K562 (cell line): ENCODE data around the gene KCNJ4. TPM values are rescaled to one million over a fixed set of nuclear protein-coding genes. Genes with fewer than 3 reads are reported as not detected.

Experiments
- ATAC-seq: fragments of 200-7000 bp; cut with Tn5 transposase; 3 replicates; pipeline ENCODE4 v1.9.1; 2020; ENCODE audit warnings: moderate library complexity
- BruUV-seq: library from RNA; stranded (reverse); fragments of 400-500 nt; replicated peaks from 2 replicates; lab custom pipeline; 2021; lab: Mats Ljungman, UMichigan
- CTCF ChIA-PET: fragments of 300-600 bp; formaldehyde crosslinking; extraction: SDS; loops from one replicate; lab custom pipeline; 2021; ENCODE audit warnings: low intra/inter-chr PET ratio; lab: Yijun Ruan, JAX
- POLR2A ChIA-PET: fragments of 300-600, 350-650 bp; sonication (Branson Sonifier 250); formaldehyde crosslinking; extraction: SDS; loops from one replicate; lab custom pipeline; 2021; ENCODE audit warnings: antibody characterized with exemption, inconsistent platforms; lab: Yijun Ruan, JAX
- DNase-seq, 4 experiments: peaks; one replicate each; pipeline versions ENCODE4 v3.0.0 to v3.0.0-alpha.2; 2011 to 2018; ENCODE audit warnings: low spot score in 3 of 4, mixed read lengths in 3 of 4; ENCODE audit errors: extremely low read depth in 1 of 4
- FAIRE-seq: peaks from 2 replicates; lab custom pipeline; 2011; peaks lifted over from hg19 to GRCh38; lab: Jason Lieb, UNC
- H2AFZ ChIP-seq: 2 replicates; pipeline ENCODE4 v1.6.0; 2011; ENCODE audit warnings: low read depth, low read length, control low read depth, inconsistent platforms
- H3K27ac ChIP-seq: fragments of 200-600 bp; 3 replicates; pipeline ENCODE4 v1.8.0; 2011; ENCODE audit warnings: low read depth, mild to moderate bottlenecking, control low read depth, inconsistent platforms, low read length, moderate library complexity, mixed read lengths; ENCODE audit errors: extremely low read depth
- H3K27me3 ChIP-seq, 2 experiments: fragments of 300-600 bp in 1 of 2; 2 replicates in 1 of 2; 3 replicates in 1 of 2; pipeline versions ENCODE4 v1.6.0 to v1.8.0; 2011; ENCODE audit warnings: inconsistent platforms in 2 of 2, low read length in 2 of 2, mild to moderate bottlenecking in 1 of 2, mixed read lengths in 1 of 2, moderate library complexity in 1 of 2; ENCODE audit not compliant: control insufficient read depth in 2 of 2, insufficient read depth in 2 of 2
- H3K36me3 ChIP-seq: fragments of 300-600 bp; 3 replicates; pipeline ENCODE4 v1.8.0; 2011; ENCODE audit warnings: mild to moderate bottlenecking, low read length, inconsistent platforms; ENCODE audit not compliant: control insufficient read depth, insufficient read depth
- H3K4me1 ChIP-seq, 2 experiments: fragments of 200-600 bp in 1 of 2; replicated peaks in 1 of 2; 2 replicates in 1 of 2; 3 replicates in 1 of 2; pipeline versions ENCODE4 v1.5.1 to v1.8.0; 2011; ENCODE audit warnings: inconsistent platforms in 2 of 2, low read length in 2 of 2, mild to moderate bottlenecking in 1 of 2, mixed read lengths in 1 of 2, moderate library complexity in 1 of 2; ENCODE audit not compliant: control insufficient read depth in 2 of 2, insufficient read depth in 2 of 2
- H3K4me2 ChIP-seq: 2 replicates; pipeline ENCODE4 v1.6.1; 2011; ENCODE audit warnings: low read length, control low read depth, inconsistent platforms, mixed read lengths; ENCODE audit not compliant: insufficient read depth
- H3K4me3 ChIP-seq: fragments of 200-600 bp; sonication (generic), shearing (Covaris generic); 2 replicates; pipeline ENCODE4 v1.5.1; 2016; ENCODE audit warnings: control low read depth, inconsistent platforms
- H3K79me2 ChIP-seq: fragments of 200-600 bp; 3 replicates; pipeline ENCODE4 v1.8.0; 2011; ENCODE audit warnings: low read length, inconsistent platforms; ENCODE audit not compliant: control insufficient read depth, insufficient read depth
- H3K9ac ChIP-seq, 2 experiments: 2 replicates each; pipeline versions ENCODE4 v1.6.0 to v1.6.1; 2011; ENCODE audit warnings: low read depth in 2 of 2, low read length in 2 of 2, control low read depth in 1 of 2, inconsistent platforms in 1 of 2, mild to moderate bottlenecking in 1 of 2, mixed read lengths in 1 of 2; ENCODE audit not compliant: insufficient read depth in 1 of 2
- H3K9me1 ChIP-seq: one replicate; pipeline ENCODE4 v1.6.0; 2011; ENCODE audit warnings: inconsistent platforms, mild to moderate bottlenecking, low read length, moderate library complexity; ENCODE audit not compliant: control insufficient read depth, insufficient read depth
- H3K9me3 ChIP-seq: replicated peaks from 2 replicates; pipeline ENCODE4 v1.5.1; 2011; ENCODE audit warnings: low read depth, low read length, inconsistent platforms; ENCODE audit not compliant: control insufficient read depth, insufficient read depth
- H4K20me1 ChIP-seq: replicated peaks from 2 replicates; pipeline ENCODE4 v1.6.1; 2011; ENCODE audit warnings: low read length, inconsistent platforms, mixed read lengths; ENCODE audit not compliant: control insufficient read depth, insufficient read depth
- E2F8 ChIP-seq: fragments of 450-650 bp; IDR thresholded peaks from 2 replicates; pipeline ENCODE4 v1.7.1; 2018; ENCODE audit warnings: mild to moderate bottlenecking, low read depth; ENCODE audit not compliant: partially characterized antibody
- GABPB1 ChIP-seq: sonication (generic); formaldehyde crosslinking; IDR thresholded peaks from 2 replicates; pipeline ENCODE4 v1.8.0; 2022; ENCODE audit warnings: mild to moderate bottlenecking, missing genetic modification reagents
- POLR2G ChIP-seq: fragments of 200-400 bp; formaldehyde crosslinking; IDR thresholded peaks from 2 replicates; pipeline ENCODE4 v1.6.1; 2017; ENCODE audit warnings: low read depth, mild to moderate bottlenecking, antibody characterized with exemption, low read length, moderate library complexity
- SUPT5H ChIP-seq: fragments of 450-650 bp; IDR thresholded peaks from 2 replicates; pipeline ENCODE4 v1.6.1; 2016
- TBL1XR1 ChIP-seq, 2 experiments: IDR thresholded peaks; 2 replicates each; pipeline ENCODE4 v1.6.1; 2012; ENCODE audit warnings: improper control_type of control experiment in 2 of 2, low read length in 2 of 2, mild to moderate bottlenecking in 1 of 2
- WGBS: fragments of 100-300 bp; shearing (Covaris generic); methylation state at CpG from one replicate; pipeline ENCODE4 v1.1.6; 2016; ENCODE audit warnings: low coverage, mixed read lengths; ENCODE audit not compliant: insufficient coverage; ENCODE audit errors: missing lambda C conversion rate; 5-methylcytosine and 5-hydroxymethylcytosine counted together
- in situ Hi-C: fragments of 300-500 bp; cut with MboI; formaldehyde crosslinking; loops from 4 replicates; pipeline ENCODE4 v1.15.0; 2018; ENCODE audit warnings: inconsistent platforms, mixed read lengths
- intact Hi-C: fragments of 100-400 bp; cut with micrococcal nuclease; formaldehyde crosslinking; loops from 2 replicates; pipeline ENCODE4 v1.14.2; 2022
- polyA plus RNA-seq, 8 experiments: library from polyadenylated mRNA; depleted of rRNA in 4 of 8; stranded (reverse) in 5 of 8; unstranded in 3 of 8; fragments of >200 nt; fragmentation: Nextera tagmentation in 2 of 8; fragmentation: Illumina TruSeq in 1 of 8; extraction: Ambion mirVana in 2 of 8; extraction: Trizol in 1 of 8; gene quantifications; 2 replicates each; pipeline versions ENCODE4 v1.2.1 to v1.2.3, GENCODE V29; 2011 to 2014; ENCODE audit warnings: inconsistent platforms in 1 of 8, missing spikeins in 1 of 8
- total RNA-seq, 7 experiments: library from RNA; depleted of rRNA in 6 of 7; stranded (reverse); fragments of >200 nt in 6 of 7; fragmentation: Illumina TruSeq in 2 of 7; extraction: Trizol in 2 of 7; gene quantifications; 2 replicates each; pipeline versions ENCODE4 v1.2.1 to v1.2.3, GENCODE V29; 2011 to 2021; ENCODE audit warnings: low replicate concordance in 1 of 7

The KCNJ4 gene
- total and polyA plus RNA-seq, 9 of the 15 experiments (the other 6 are each of a cell fraction or from before 2014, with no cell fraction given) = 0.07 to 0.55 (median 0.09) TPM; not detected in 4

- no TSS peak for BruUV-seq
- in situ Hi-C loops (no loop called here), intact Hi-C loops (no loop called here)
- Histone ChIP-seq H3K4me2 (no peak overlapping the region), H3K27ac (no peak overlapping the region), H3K27me3 (no peaks in the 10 kb centered on the region), H3K79me2 (no peaks in the 10 kb centered on the region), H3K4me3 (no peak overlapping the region), H3K9ac (no peak overlapping the region), H3K4me1 (no peaks in the 10 kb centered on the region), H3K9me1 (no peaks in the 10 kb centered on the region), H4K20me1 (no peaks in the 10 kb centered on the region), H3K36me3 (peaks cover 66% of the 10 kb centered on the region), H2AFZ (no peak overlapping the region), H3K9me3 (no peaks in the 10 kb centered on the region)
- ATAC-seq (peak; percentile 20), FAIRE-seq (no peak), DNase-seq (no peak)
- POLR2A ChIA-PET = interaction anchor here (1.2 to 2.1 kb wide), 2 partner anchors 9 to 14 kb away, joined by 11 to 13 read pairs; partner anchors contain the start of gene KDELR3
- CTCF ChIA-PET = no interaction called here
- TF ChIP-seq E2F8 (peak; percentile 12), GABPB1 (CRISPR knock-in tag) (no peak), POLR2G (peak; percentile 44), TBL1XR1 (IDR thresholded peaks at IDR 0.05; ENCODE audit: low read length in 2 of 2) (no peak), SUPT5H (peak; percentile 49)
- WGBS = 84% methylated on average over 8 of the region's 8 CpGs
These were observed 26.9 kb upstream of the KCNJ4 start for GRCh38 chr22:38481871-38482332.
